HG03432 (cell line): Measurements from ENCODE around the gene CCDC171.
A peak's percentile ranks its signal among the peaks of the same experiment; 100 is the strongest.
"Not testable (repeated sequence)": the region's sequence is repeated elsewhere in the genome, so short reads cannot be mapped to it uniquely, and the experiment has no call there.

Source experiments
- ATAC-seq: cut with Tn5 transposase; IDR thresholded peaks from one replicate; pipeline ENCODE4 v1.9.1; 2021; ENCODE audit warnings: mild to moderate bottlenecking, moderate library complexity; ENCODE audit not compliant: unreplicated experiment

Gene CCDC171

GRCh38 chr9:15693701-15694100 lies 140.9 kb downstream of the CCDC171 start:
- no peak for ATAC-seq

GRCh38 chr9:15696979-15697378 lies 144.1 kb downstream of the CCDC171 start:
- ATAC-seq: no peak

- no peak for ATAC-seq
Observed at GRCh38 chr9:15697446-15697851, 144.6 kb downstream of the CCDC171 start.

GRCh38 chr9:15699876-15700559 lies 147.2 kb downstream of the CCDC171 start:
- ATAC-seq: not testable (repeated sequence)

- no peak for ATAC-seq
Observed at GRCh38 chr9:15707000-15707399, 154.2 kb downstream of the CCDC171 start.

GRCh38 chr9:15711531-15711930 lies 158.7 kb downstream of the CCDC171 start:
- no peak for ATAC-seq

GRCh38 chr9:15711931-15712330 lies 159.1 kb downstream of the CCDC171 start:
- ATAC-seq: no peak

GRCh38 chr9:15714746-15715145 lies 161.9 kb downstream of the CCDC171 start:
- no peak for ATAC-seq

GRCh38 chr9:15717290-15717967 lies 164.6 kb downstream of the CCDC171 start:
- ATAC-seq: no peak

GRCh38 chr9:15718423-15718822 lies 165.6 kb downstream of the CCDC171 start:
- ATAC-seq: no peak

- no peak for ATAC-seq
Observed at GRCh38 chr9:15720861-15721260, 168.0 kb downstream of the CCDC171 start.

GRCh38 chr9:15722888-15723287 lies 170.0 kb downstream of the CCDC171 start:
- no peak for ATAC-seq

GRCh38 chr9:15724016-15724415 lies 171.2 kb downstream of the CCDC171 start:
- no peak for ATAC-seq

- ATAC-seq: no peak
Observed at GRCh38 chr9:15724612-15725011, 171.8 kb downstream of the CCDC171 start.

- ATAC-seq: no peak
Observed at GRCh38 chr9:15725953-15726352, 173.1 kb downstream of the CCDC171 start.

- no peak for ATAC-seq
Observed at GRCh38 chr9:15729507-15729906, 176.7 kb downstream of the CCDC171 start.

GRCh38 chr9:15735083-15735857 lies 182.4 kb downstream of the CCDC171 start:
- ATAC-seq: no peak

- no peak for ATAC-seq
Observed at GRCh38 chr9:15736569-15736968, 183.7 kb downstream of the CCDC171 start.

GRCh38 chr9:15738011-15738410 lies 185.2 kb downstream of the CCDC171 start:
- no peak for ATAC-seq

GRCh38 chr9:15741015-15741414 lies 188.2 kb downstream of the CCDC171 start:
- ATAC-seq: no peak

GRCh38 chr9:15743512-15743911 lies 190.7 kb downstream of the CCDC171 start:
- peak; percentile 87 for ATAC-seq

- ATAC-seq: no peak
Observed at GRCh38 chr9:15744196-15744595, 191.4 kb downstream of the CCDC171 start.
